AG04449 (cell line): ENCODE data around the gene PIK3R5.

Experiments
- CTCF ChIA-PET: fragments of 350-600 bp; formaldehyde crosslinking; extraction: SDS; loops from one replicate; lab custom pipeline; 2021; ENCODE audit warnings: antibody characterized with exemption; lab: Yijun Ruan, JAX
- POLR2A ChIA-PET: fragments of 400-600, 350-600 bp; formaldehyde crosslinking; extraction: SDS; loops from one replicate; lab custom pipeline; 2020; ENCODE audit warnings: antibody characterized with exemption, inconsistent platforms; lab: Yijun Ruan, JAX
- DNase-seq: peaks from one replicate; pipeline ENCODE4 v3.0.0-alpha.2; 2010; ENCODE audit warnings: low read depth, low spot score
- H3K4me3 ChIP-seq: 2 replicates; pipeline ENCODE4 v1.5.1; 2011; ENCODE audit warnings: low read depth, mild to moderate bottlenecking, control low read depth, low read length
- TF ChIP-seq, protein P1 (sequence below): IDR thresholded peaks from one replicate; pipeline ENCODE4 v1.5.1; 2011; ENCODE audit warnings: mild to moderate bottlenecking, moderate library complexity, low read length, control low read depth, inconsistent platforms; ENCODE audit not compliant: insufficient read depth; ENCODE audit errors: missing control alignments

Gene PIK3R5, protein sequence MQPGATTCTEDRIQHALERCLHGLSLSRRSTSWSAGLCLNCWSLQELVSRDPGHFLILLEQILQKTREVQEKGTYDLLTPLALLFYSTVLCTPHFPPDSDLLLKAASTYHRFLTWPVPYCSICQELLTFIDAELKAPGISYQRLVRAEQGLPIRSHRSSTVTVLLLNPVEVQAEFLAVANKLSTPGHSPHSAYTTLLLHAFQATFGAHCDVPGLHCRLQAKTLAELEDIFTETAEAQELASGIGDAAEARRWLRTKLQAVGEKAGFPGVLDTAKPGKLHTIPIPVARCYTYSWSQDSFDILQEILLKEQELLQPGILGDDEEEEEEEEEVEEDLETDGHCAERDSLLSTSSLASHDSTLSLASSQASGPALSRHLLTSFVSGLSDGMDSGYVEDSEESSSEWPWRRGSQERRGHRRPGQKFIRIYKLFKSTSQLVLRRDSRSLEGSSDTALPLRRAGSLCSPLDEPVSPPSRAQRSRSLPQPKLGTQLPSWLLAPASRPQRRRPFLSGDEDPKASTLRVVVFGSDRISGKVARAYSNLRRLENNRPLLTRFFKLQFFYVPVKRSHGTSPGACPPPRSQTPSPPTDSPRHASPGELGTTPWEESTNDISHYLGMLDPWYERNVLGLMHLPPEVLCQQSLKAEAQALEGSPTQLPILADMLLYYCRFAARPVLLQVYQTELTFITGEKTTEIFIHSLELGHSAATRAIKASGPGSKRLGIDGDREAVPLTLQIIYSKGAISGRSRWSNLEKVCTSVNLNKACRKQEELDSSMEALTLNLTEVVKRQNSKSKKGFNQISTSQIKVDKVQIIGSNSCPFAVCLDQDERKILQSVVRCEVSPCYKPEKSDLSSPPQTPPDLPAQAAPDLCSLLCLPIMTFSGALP

DNA sequence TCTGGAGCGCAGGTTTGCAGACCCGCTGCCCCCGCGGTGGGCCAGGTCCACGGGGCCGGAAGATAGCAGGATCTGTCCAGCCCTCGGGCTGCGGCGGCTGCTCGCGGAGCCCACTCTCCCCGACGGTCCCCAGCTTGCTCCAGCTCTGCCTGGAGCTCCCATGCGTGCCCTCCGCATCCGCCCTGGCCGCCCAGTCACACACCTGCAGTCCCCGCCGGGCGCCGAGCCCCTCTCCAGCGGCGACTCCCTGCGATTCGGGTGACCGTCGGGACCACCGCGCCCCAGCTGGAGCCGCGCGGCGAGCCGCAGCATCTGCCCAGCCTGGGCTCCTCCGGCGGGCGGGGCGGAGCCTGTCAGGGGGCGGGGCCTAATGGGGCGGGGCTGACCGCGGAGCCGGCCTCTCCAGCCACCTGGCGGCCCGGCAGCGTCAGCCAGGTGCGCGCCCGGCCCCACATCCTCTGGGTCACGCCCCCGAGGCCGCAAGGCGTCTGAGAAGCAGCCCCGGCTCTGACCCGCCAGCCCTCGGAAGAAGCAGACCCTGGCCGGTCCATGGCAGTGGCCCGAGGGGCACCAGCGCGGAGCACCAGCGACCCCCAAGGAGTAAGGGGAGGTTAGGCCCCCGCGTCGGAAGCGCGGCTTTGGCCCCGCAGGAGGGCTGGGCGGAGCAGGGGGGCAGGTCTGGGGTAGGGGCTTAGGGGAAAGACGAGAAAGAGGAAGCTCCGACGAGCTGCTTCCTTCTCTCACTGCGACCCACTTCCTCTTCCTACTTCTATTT is at the start of gene PIK3R5:
TSS of gene PIK3R5 (minus strand) at position 314 of the 775 bp plus-strand sequence. CDS start 54,213 bp downstream, outside the sequence.
- ChIA-PET CTCF (no interaction called here), POLR2A (no interaction called here)
- TF ChIP-seq, protein P1, sequence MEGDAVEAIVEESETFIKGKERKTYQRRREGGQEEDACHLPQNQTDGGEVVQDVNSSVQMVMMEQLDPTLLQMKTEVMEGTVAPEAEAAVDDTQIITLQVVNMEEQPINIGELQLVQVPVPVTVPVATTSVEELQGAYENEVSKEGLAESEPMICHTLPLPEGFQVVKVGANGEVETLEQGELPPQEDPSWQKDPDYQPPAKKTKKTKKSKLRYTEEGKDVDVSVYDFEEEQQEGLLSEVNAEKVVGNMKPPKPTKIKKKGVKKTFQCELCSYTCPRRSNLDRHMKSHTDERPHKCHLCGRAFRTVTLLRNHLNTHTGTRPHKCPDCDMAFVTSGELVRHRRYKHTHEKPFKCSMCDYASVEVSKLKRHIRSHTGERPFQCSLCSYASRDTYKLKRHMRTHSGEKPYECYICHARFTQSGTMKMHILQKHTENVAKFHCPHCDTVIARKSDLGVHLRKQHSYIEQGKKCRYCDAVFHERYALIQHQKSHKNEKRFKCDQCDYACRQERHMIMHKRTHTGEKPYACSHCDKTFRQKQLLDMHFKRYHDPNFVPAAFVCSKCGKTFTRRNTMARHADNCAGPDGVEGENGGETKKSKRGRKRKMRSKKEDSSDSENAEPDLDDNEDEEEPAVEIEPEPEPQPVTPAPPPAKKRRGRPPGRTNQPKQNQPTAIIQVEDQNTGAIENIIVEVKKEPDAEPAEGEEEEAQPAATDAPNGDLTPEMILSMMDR: no peak
- no peak for DNase-seq
- no peak within 1 kb of the TSS for H3K4me3 ChIP-seq

DNA sequence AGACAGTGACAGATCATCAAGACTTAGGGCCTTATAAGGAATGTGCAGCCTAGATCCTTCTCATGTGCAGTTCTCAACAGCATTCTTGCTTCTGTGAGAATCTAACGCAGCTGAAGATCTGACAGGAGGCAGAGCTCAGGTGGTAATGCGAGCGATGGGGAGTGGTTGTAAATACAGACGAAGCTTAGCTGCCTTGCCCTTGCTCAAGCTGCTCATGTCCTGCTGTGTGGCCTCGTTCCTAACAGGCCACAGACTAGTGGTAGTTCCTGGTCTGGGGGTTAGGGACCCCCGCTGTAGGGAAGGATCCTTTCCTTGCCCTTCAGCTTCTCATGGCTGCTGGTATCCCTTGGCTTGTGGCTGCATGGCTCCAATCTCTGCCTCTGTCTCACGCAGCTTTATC is 45.5 kb upstream of the PIK3R5 start:
- TF ChIP-seq, protein P1: no peak
- no peak overlapping the region for H3K4me3 ChIP-seq
- no peak for DNase-seq
- CTCF ChIA-PET: interaction anchor here (1.3 kb wide), 1 partner anchor 12 kb away, joined by 3 read pairs; no protein-coding TSS in a partner anchor
- POLR2A ChIA-PET: no interaction called here

DNA sequence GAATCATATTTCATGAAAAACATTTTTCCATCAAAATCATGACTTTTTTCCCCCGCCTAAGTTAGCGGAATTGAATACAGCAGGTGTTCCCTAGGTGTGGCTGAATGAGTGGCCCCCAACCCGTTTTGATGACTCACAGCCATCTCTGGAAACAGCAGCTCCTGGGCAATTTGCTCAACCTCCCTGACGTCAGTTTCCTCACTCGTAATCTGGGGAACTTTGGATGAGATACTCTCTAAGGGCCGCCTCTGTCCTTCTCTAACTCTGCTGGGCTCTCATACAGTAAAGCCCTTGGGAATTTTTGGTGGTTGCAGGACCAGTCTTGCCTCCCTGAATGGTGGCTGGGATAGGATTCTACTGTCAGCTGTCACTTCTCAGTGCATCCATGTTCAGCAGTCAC is 44.2 kb upstream of the PIK3R5 start:
- TF ChIP-seq, protein P1: no peak
- POLR2A ChIA-PET: no interaction called here
- CTCF ChIA-PET: interaction anchor here (2.2 kb wide), 1 partner anchor 11 kb away, joined by 9 read pairs; no protein-coding TSS in a partner anchor
- no peak for DNase-seq
- no peak overlapping the region for H3K4me3 ChIP-seq

DNA sequence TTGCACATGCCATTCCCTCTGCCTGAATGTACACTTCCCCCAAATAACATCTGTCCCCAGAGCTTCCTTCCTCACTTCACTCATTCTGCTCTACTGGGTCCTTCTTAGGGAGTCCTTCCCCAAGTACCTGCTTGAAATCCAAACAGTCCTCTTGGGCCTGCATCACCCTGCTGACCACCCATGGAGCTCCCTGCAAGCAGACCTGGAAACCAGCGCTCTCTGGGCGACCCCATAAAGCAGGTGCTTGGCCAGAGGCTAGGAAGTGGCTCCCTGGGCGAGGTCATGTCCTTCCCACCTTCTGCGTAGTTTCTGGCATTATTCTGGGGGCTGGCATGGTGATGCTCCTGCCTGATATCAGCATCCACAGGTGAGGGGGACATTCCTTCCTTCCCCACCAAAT is 43.6 kb upstream of the PIK3R5 start:
- ChIA-PET POLR2A (no interaction called here), CTCF (interaction anchor here (2.2 kb wide), 1 partner anchor 11 kb away, joined by 9 read pairs; no protein-coding TSS in a partner anchor)
- TF ChIP-seq, protein P1: no peak
- DNase-seq: no peak
- no peak overlapping the region for H3K4me3 ChIP-seq

DNA sequence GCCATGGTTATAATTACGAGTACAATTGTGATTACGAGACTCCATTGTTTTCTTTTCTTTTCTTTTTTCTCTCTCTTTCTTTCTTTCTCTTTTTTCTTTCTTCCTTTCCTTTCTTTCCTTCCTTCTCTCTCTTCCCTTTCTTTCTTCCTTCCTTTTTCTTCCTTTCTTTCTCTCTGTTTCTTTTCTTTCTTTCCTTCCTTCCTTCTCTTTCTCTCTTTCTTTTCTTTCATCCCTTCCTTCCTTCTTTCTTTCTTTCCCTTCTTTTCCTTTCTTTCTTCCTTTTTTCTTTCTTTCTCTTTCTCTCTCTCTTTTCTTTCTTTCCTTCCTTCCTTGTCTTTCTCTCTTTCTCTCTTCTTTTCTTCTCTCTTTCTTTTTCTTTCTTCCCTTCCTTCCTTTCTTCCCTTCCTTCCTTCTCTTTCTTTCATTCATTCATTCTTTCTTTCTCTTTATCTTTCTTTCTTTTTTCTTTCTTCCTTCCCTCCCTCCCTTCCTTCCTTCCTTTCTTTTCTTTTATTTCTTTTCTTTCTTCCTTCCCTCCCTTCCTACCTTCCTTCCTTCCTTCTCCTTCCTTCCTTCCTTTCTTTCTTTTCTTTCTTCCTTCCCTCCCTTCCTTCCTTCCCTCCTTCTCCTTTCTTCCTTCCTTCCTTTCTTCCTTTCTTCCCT is 41.7 kb upstream of the PIK3R5 start:
- POLR2A ChIA-PET: no interaction called here
- TF ChIP-seq, protein P1: no peak
- CTCF ChIA-PET: no interaction called here
- no peak for DNase-seq
- H3K4me3 ChIP-seq: no peak overlapping the region
